ENCODE data around the gene BACE2.

The BACE2 gene

GRCh38 chr21:41232013-41232412 is 64.1 kb downstream of the BACE2 start:
- Histone ChIP-seq H3K79me2 (ENCODE audit: insufficient read depth, low read length) (no peaks in the 10 kb centered on the region), H4K20me1 (ENCODE audit: low read depth, low read length) (no peaks in the 10 kb centered on the region), H3K9me3 (ENCODE audit: insufficient read depth, low read length) (no peaks in the 10 kb centered on the region), H2AFZ (ENCODE audit: low read depth, low read length, severe bottlenecking) (no peak overlapping the region), H3K4me3 (ENCODE audit: insufficient read depth, low read length, poor library complexity, severe bottlenecking) (no peak overlapping the region), H3F3A (ENCODE audit: insufficient read depth) (no peaks in the 10 kb centered on the region), H3K9ac (ENCODE audit: low read length) (no peak overlapping the region), H3K4me2 (ENCODE audit: low read depth, low read length, poor library complexity, severe bottlenecking) (peak overlapping the region; percentile 53), H3K36me3 (ENCODE audit: low read length) (no peaks in the 10 kb centered on the region), H3K9me2 (replicated peaks; ENCODE audit: insufficient read depth, low read length) (no peaks in the 10 kb centered on the region), H3K27ac (ENCODE audit: low read depth, low read length) (no peak overlapping the region), H3K27me3 (ENCODE audit: low read length) (no peaks in the 10 kb centered on the region)
- TF ChIP-seq, protein P1, sequence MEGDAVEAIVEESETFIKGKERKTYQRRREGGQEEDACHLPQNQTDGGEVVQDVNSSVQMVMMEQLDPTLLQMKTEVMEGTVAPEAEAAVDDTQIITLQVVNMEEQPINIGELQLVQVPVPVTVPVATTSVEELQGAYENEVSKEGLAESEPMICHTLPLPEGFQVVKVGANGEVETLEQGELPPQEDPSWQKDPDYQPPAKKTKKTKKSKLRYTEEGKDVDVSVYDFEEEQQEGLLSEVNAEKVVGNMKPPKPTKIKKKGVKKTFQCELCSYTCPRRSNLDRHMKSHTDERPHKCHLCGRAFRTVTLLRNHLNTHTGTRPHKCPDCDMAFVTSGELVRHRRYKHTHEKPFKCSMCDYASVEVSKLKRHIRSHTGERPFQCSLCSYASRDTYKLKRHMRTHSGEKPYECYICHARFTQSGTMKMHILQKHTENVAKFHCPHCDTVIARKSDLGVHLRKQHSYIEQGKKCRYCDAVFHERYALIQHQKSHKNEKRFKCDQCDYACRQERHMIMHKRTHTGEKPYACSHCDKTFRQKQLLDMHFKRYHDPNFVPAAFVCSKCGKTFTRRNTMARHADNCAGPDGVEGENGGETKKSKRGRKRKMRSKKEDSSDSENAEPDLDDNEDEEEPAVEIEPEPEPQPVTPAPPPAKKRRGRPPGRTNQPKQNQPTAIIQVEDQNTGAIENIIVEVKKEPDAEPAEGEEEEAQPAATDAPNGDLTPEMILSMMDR (IDR thresholded peaks at IDR 0.05; ENCODE audit: insufficient read depth, low read length, poor library complexity, severe bottlenecking): no peak
- TF ChIP-seq EZH2phosphoT487 (conservative IDR thresholded peaks at IDR 0.05; ENCODE audit: low read length): no peak

DNA sequence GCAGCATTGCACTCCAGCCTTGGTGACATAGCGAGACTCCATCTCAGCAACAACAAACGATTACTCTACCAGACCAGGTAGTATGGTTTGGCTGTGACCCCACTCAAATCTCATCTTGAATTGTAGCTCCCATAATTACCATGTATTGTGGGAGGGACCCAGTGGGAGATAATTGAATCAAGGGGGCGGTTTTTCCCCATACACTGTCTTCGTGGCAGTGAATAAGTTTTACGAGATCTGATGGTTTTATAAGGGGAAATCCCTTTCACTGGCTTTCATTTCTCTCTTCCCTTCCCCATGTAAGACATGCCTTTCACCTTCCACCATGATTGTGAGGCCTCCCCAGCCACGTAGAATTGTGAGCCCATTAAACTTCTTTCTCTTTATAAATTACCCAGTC is 66.0 kb downstream of the BACE2 start:
- H4K20me1 ChIP-seq (ENCODE audit: low read depth, low read length): no peaks in the 10 kb centered on the region
- H2AFZ ChIP-seq (ENCODE audit: low read depth, low read length, severe bottlenecking): no peak overlapping the region
- no peak overlapping the region for H3K4me2 ChIP-seq (ENCODE audit: low read depth, low read length, poor library complexity, severe bottlenecking)
- H3K9me2 ChIP-seq (replicated peaks; ENCODE audit: insufficient read depth, low read length): no peaks in the 10 kb centered on the region
- H3K27ac ChIP-seq (ENCODE audit: low read depth, low read length): no peak overlapping the region
- no peak overlapping the region for H3K9ac ChIP-seq (ENCODE audit: low read length)
- no peaks in the 10 kb centered on the region for H3K9me3 ChIP-seq (ENCODE audit: insufficient read depth, low read length)
- no peaks in the 10 kb centered on the region for H3F3A ChIP-seq (ENCODE audit: insufficient read depth)
- no peaks in the 10 kb centered on the region for H3K27me3 ChIP-seq (ENCODE audit: low read length)
- H3K36me3 ChIP-seq (ENCODE audit: low read length): no peaks in the 10 kb centered on the region
- no peaks in the 10 kb centered on the region for H3K79me2 ChIP-seq (ENCODE audit: insufficient read depth, low read length)
- TF ChIP-seq, protein P1 (IDR thresholded peaks at IDR 0.05; ENCODE audit: insufficient read depth, low read length, poor library complexity, severe bottlenecking): no peak
- TF ChIP-seq EZH2phosphoT487 (conservative IDR thresholded peaks at IDR 0.05; ENCODE audit: low read length): no peak
- H3K4me3 ChIP-seq (ENCODE audit: insufficient read depth, low read length, poor library complexity, severe bottlenecking): no peak overlapping the region

GRCh38 chr21:41234569-41234968 is 66.6 kb downstream of the BACE2 start:
- TF ChIP-seq, protein P1 (IDR thresholded peaks at IDR 0.05; ENCODE audit: insufficient read depth, low read length, poor library complexity, severe bottlenecking): no peak
- TF ChIP-seq EZH2phosphoT487 (conservative IDR thresholded peaks at IDR 0.05; ENCODE audit: low read length): no peak
- Histone ChIP-seq H3K36me3 (ENCODE audit: low read length) (no peaks in the 10 kb centered on the region), H4K20me1 (ENCODE audit: low read depth, low read length) (no peaks in the 10 kb centered on the region), H3K4me2 (ENCODE audit: low read depth, low read length, poor library complexity, severe bottlenecking) (no peak overlapping the region), H3K27me3 (ENCODE audit: low read length) (no peaks in the 10 kb centered on the region), H3K9ac (ENCODE audit: low read length) (no peak overlapping the region), H3K27ac (ENCODE audit: low read depth, low read length) (no peak overlapping the region), H3F3A (ENCODE audit: insufficient read depth) (no peaks in the 10 kb centered on the region), H3K79me2 (ENCODE audit: insufficient read depth, low read length) (no peaks in the 10 kb centered on the region), H2AFZ (ENCODE audit: low read depth, low read length, severe bottlenecking) (no peak overlapping the region), H3K9me3 (ENCODE audit: insufficient read depth, low read length) (no peaks in the 10 kb centered on the region), H3K9me2 (replicated peaks; ENCODE audit: insufficient read depth, low read length) (no peaks in the 10 kb centered on the region), H3K4me3 (ENCODE audit: insufficient read depth, low read length, poor library complexity, severe bottlenecking) (no peak overlapping the region)
